Measurements from ENCODE around the gene MATN4. TPM values are rescaled to one million over a fixed set of nuclear protein-coding genes. Genes with fewer than 3 reads are reported as not detected.

MATN4 gene
- total and polyA plus RNA-seq, 2 of the 13 experiments (the other 11 are each of a cell fraction or from before 2014, with no cell fraction given) = not detected

DNA sequence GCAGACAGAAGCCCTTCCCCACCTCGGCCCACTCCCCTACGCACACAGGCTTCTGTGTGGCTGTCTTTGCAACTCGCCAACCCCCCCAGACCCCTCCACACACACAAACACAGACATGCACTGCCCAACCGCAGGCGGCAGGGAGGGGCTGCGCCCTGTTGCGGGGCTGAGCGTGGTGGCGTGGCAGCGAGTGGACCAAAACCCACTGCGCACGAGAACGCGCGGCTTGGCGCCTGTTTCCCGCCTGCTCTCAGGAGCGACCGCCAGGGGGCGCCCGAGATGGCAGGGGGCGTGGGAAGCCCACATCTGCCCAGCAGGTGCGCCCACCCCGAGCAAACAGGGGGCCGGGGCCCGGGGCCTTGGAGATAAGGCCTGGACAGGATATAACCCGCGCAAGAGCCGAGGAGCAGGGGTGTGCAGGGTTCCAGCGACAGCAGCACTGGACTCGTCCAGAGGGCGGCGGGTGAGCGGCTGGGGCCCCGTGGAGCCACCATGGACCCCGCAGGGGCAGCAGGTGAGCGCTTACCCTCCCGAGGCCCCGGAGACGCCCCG, 1.6 kb downstream of the MATN4 start, which contains the start of gene RBPJL (continued):
- TF ChIP-seq, protein P1, sequence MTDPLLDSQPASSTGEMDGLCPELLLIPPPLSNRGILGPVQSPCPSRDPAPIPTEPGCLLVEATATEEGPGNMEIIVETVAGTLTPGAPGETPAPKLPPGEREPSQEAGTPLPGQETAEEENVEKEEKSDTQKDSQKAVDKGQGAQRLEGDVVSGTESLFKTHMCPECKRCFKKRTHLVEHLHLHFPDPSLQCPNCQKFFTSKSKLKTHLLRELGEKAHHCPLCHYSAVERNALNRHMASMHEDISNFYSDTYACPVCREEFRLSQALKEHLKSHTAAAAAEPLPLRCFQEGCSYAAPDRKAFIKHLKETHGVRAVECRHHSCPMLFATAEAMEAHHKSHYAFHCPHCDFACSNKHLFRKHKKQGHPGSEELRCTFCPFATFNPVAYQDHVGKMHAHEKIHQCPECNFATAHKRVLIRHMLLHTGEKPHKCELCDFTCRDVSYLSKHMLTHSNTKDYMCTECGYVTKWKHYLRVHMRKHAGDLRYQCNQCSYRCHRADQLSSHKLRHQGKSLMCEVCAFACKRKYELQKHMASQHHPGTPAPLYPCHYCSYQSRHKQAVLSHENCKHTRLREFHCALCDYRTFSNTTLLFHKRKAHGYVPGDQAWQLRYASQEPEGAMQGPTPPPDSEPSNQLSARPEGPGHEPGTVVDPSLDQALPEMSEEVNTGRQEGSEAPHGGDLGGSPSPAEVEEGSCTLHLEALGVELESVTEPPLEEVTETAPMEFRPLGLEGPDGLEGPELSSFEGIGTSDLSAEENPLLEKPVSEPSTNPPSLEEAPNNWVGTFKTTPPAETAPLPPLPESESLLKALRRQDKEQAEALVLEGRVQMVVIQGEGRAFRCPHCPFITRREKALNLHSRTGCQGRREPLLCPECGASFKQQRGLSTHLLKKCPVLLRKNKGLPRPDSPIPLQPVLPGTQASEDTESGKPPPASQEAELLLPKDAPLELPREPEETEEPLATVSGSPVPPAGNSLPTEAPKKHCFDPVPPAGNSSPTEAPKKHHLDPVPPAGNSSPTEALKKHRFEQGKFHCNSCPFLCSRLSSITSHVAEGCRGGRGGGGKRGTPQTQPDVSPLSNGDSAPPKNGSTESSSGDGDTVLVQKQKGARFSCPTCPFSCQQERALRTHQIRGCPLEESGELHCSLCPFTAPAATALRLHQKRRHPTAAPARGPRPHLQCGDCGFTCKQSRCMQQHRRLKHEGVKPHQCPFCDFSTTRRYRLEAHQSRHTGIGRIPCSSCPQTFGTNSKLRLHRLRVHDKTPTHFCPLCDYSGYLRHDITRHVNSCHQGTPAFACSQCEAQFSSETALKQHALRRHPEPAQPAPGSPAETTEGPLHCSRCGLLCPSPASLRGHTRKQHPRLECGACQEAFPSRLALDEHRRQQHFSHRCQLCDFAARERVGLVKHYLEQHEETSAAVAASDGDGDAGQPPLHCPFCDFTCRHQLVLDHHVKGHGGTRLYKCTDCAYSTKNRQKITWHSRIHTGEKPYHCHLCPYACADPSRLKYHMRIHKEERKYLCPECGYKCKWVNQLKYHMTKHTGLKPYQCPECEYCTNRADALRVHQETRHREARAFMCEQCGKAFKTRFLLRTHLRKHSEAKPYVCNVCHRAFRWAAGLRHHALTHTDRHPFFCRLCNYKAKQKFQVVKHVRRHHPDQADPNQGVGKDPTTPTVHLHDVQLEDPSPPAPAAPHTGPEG (CRISPR knock-in tag; IDR thresholded peaks at IDR 0.05) = no peak
- TF ChIP-seq ZNF10 (CRISPR knock-in tag; IDR thresholded peaks at IDR 0.05; ENCODE audit: borderline replicate concordance, low read depth) = no peak
- TF ChIP-seq, protein P2, sequence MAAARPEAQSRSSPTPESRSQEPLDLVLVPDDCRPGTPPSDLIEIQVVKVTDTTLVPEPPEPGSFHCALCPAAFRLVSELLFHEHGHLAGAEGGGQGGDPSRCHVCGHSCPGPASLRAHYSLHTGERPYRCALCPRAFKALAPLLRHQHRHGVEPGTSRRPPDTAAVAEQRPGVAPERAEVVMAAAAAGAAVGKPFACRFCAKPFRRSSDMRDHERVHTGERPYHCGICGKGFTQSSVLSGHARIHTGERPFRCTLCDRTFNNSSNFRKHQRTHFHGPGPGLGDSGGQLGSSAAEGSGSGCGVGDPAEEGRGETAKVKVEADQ (CRISPR knock-in tag; IDR thresholded peaks at IDR 0.05; ENCODE audit: borderline replicate concordance) = 0 out of 2 replicates have a peak, but pooled peaks have one; percentile 52
- TF ChIP-seq FOXK1 (CRISPR knock-in tag; IDR thresholded peaks at IDR 0.05; ENCODE audit: borderline replicate concordance, low read depth) = peak; percentile 13; the same call in 1 of the 2 replicates
- peak; percentile 78 for TF ChIP-seq ZNF547 (CRISPR knock-in tag; IDR thresholded peaks at IDR 0.05)
- TF ChIP-seq MTA1 (CRISPR knock-in tag; IDR thresholded peaks at IDR 0.05; ENCODE audit: borderline replicate concordance) = peak; percentile 85; the same call in 1 of the 2 replicates
- peak; percentile 53; the same call in 1 of the 2 replicates for TF ChIP-seq DR1 (CRISPR knock-in tag; IDR thresholded peaks at IDR 0.05)
- TF ChIP-seq MEF2D (CRISPR knock-in tag; IDR thresholded peaks at IDR 0.05) = 0 out of 2 replicates have a peak, but pooled peaks have one; percentile 18
- TF ChIP-seq, protein P3, sequence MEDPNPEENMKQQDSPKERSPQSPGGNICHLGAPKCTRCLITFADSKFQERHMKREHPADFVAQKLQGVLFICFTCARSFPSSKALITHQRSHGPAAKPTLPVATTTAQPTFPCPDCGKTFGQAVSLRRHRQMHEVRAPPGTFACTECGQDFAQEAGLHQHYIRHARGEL (CRISPR knock-in tag; IDR thresholded peaks at IDR 0.05) = no peak
- TF ChIP-seq, protein P4, sequence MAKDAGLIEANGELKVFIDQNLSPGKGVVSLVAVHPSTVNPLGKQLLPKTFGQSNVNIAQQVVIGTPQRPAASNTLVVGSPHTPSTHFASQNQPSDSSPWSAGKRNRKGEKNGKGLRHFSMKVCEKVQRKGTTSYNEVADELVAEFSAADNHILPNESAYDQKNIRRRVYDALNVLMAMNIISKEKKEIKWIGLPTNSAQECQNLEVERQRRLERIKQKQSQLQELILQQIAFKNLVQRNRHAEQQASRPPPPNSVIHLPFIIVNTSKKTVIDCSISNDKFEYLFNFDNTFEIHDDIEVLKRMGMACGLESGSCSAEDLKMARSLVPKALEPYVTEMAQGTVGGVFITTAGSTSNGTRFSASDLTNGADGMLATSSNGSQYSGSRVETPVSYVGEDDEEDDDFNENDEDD (CRISPR knock-in tag; IDR thresholded peaks at IDR 0.05; ENCODE audit: borderline replicate concordance) = peak; percentile 90; the same call in 1 of the 2 replicates
- 0 out of 2 replicates have a peak, but pooled peaks have one; percentile 12 for TF ChIP-seq SETDB1 (CRISPR knock-in tag; IDR thresholded peaks at IDR 0.05; ENCODE audit: borderline replicate concordance)
- peak; percentile 39; the same call in 1 of the 2 replicates for TF ChIP-seq KLF13 (CRISPR knock-in tag; IDR thresholded peaks at IDR 0.05)
- no peak for TF ChIP-seq CEBPG (CRISPR knock-in tag; IDR thresholded peaks at IDR 0.05)
- no peak for TF ChIP-seq ZNF891 (CRISPR knock-in tag; IDR thresholded peaks at IDR 0.05)
- TF ChIP-seq, protein P5, sequence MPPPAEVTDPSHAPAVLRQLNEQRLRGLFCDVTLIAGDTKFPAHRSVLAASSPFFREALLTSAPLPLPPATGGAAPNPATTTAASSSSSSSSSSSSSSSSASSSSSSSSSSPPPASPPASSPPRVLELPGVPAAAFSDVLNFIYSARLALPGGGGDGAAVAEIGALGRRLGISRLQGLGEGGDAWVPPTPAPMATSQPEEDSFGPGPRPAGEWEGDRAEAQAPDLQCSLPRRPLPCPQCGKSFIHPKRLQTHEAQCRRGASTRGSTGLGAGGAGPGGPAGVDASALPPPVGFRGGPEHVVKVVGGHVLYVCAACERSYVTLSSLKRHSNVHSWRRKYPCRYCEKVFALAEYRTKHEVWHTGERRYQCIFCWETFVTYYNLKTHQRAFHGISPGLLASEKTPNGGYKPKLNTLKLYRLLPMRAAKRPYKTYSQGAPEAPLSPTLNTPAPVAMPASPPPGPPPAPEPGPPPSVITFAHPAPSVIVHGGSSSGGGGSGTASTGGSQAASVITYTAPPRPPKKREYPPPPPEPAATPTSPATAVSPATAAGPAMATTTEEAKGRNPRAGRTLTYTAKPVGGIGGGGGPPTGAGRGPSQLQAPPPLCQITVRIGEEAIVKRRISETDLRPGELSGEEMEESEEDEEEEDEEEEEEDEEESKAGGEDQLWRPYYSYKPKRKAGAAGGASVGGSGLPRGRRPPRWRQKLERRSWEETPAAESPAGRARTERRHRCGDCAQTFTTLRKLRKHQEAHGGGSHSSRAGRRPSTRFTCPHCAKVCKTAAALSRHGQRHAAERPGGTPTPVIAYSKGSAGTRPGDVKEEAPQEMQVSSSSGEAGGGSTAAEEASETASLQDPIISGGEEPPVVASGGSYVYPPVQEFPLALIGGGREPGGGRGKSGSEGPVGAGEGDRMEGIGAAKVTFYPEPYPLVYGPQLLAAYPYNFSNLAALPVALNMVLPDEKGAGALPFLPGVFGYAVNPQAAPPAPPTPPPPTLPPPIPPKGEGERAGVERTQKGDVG (CRISPR knock-in tag; IDR thresholded peaks at IDR 0.05; ENCODE audit: borderline replicate concordance) = no peak
- peak; percentile 78; the same call in 1 of the 2 replicates for TF ChIP-seq ZNF850 (CRISPR knock-in tag; conservative IDR thresholded peaks at IDR 0.05)
- TF ChIP-seq ZBTB7B (CRISPR knock-in tag; IDR thresholded peaks at IDR 0.05) = peak; percentile 93
